Fibroblast of lung (primary cell): Measurements from ENCODE around the gene PTCH2. TPM values are rescaled to one million over a fixed set of nuclear protein-coding genes. Genes with fewer than 3 reads are reported as not detected.
"Not testable (repeated sequence)": the region's sequence is repeated elsewhere in the genome, so short reads cannot be mapped to it uniquely, and the experiment has no call there.

ENCODE experiments used
- DNase-seq, 2 donors: peaks; one replicate each; pipeline versions ENCODE4 v3.0.0 to v3.0.0-alpha.2; 2010; ENCODE audit warnings: low read depth in 2 of 2
- H2AFZ ChIP-seq: 2 replicates; pipeline ENCODE4 v1.5.1; 2012; ENCODE audit warnings: low read length, control low read depth, inconsistent platforms
- H3K27ac ChIP-seq: 2 replicates; pipeline ENCODE4 v1.5.1; 2011; ENCODE audit warnings: low read length, control low read depth; ENCODE audit not compliant: insufficient read depth
- H3K27me3 ChIP-seq: 2 replicates; pipeline ENCODE4 v1.5.1; 2011; ENCODE audit warnings: mild to moderate bottlenecking, low read length; ENCODE audit not compliant: control insufficient read depth, insufficient read depth
- H3K36me3 ChIP-seq: 2 replicates; pipeline ENCODE4 v1.5.1; 2011; ENCODE audit warnings: low read length; ENCODE audit not compliant: control insufficient read depth, insufficient read depth
- H3K4me1 ChIP-seq: 2 replicates; pipeline ENCODE4 v1.5.1; 2011; ENCODE audit warnings: low read length; ENCODE audit not compliant: control insufficient read depth, insufficient read depth; ENCODE audit errors: extremely low read depth
- H3K4me2 ChIP-seq: 2 replicates; pipeline ENCODE4 v1.5.1; 2011; ENCODE audit warnings: low read length, control low read depth; ENCODE audit not compliant: insufficient read depth; ENCODE audit errors: extremely low read depth
- H3K4me3 ChIP-seq, 4 experiments: fragments of 200-600 bp in 1 of 4; sonication (generic) in 1 of 4; replicated peaks in 1 of 4; 2 replicates each; pipeline ENCODE4 v1.5.1; 2011 to 2016; ENCODE audit warnings: low read length in 4 of 4, low read depth in 3 of 4, mild to moderate bottlenecking in 3 of 4, control low read depth in 2 of 4, inconsistent platforms in 1 of 4, mixed read lengths in 1 of 4; ENCODE audit not compliant: insufficient read depth in 1 of 4; ENCODE audit errors: control extremely low read depth in 1 of 4
- H3K79me2 ChIP-seq: 2 replicates; pipeline ENCODE4 v1.5.1; 2012; ENCODE audit warnings: mild to moderate bottlenecking, low read length, inconsistent platforms; ENCODE audit not compliant: control insufficient read depth, insufficient read depth
- H3K9ac ChIP-seq: 2 replicates; pipeline ENCODE4 v1.5.1; 2011; ENCODE audit warnings: mild to moderate bottlenecking, low read length, control low read depth; ENCODE audit not compliant: insufficient read depth
- H3K9me3 ChIP-seq: 2 replicates; pipeline ENCODE4 v1.5.1; 2012; ENCODE audit warnings: low read depth, low read length; ENCODE audit not compliant: control insufficient read depth, insufficient read depth
- H4K20me1 ChIP-seq: 2 replicates; pipeline ENCODE4 v1.5.1; 2011; ENCODE audit warnings: low read length; ENCODE audit not compliant: control insufficient read depth, insufficient read depth; ENCODE audit errors: extremely low read depth
- EZH2 ChIP-seq: IDR thresholded peaks from 2 replicates; pipeline ENCODE4 v1.5.1; 2012; ENCODE audit warnings: low read length, control low read depth, mild to moderate bottlenecking; ENCODE audit errors: missing control alignments
- polyA plus RNA-seq, 2 donors: library from polyadenylated mRNA; depleted of rRNA in 1 of 2; stranded (reverse) in 1 of 2; unstranded in 1 of 2; fragments of >200 nt; gene quantifications; 2 replicates each; pipeline ENCODE4 v1.2.1, GENCODE V29; 2011 to 2012; ENCODE audit warnings: missing spikeins in 1 of 2
- total RNA-seq: library from RNA; depleted of rRNA; stranded (reverse); fragments of >200 nt; gene quantifications from 2 replicates; pipeline ENCODE4 v1.2.1, GENCODE V29; 2014
- TF ChIP-seq, protein P1 (sequence below), 2 donors: IDR thresholded peaks in 1 of 2; conservative IDR thresholded peaks in 1 of 2; 1 replicate in 1 of 2; 2 replicates in 1 of 2; pipeline ENCODE4 v1.5.1; 2011 to 2012; ENCODE audit warnings: low read length in 2 of 2, control low read depth in 1 of 2, inconsistent platforms in 1 of 2, low read depth in 1 of 2, mild to moderate bottlenecking in 1 of 2

Gene PTCH2
- total and polyA plus RNA-seq, 2 donors (not counting 1 experiment from before 2014, with no cell fraction given): 0.15 to 0.50 TPM

- peaks cover 16% of the 10 kb centered on the region for H3K36me3 ChIP-seq
- H3K27ac ChIP-seq: peak overlapping the region; percentile 82
- H3K4me3 ChIP-seq: peak overlapping the region in 2 of 4 experiments; percentile 6 to 14
- no peak overlapping the region for H2AFZ ChIP-seq
- no peak for DNase-seq
- H3K79me2 ChIP-seq: peaks cover 22% of the 10 kb centered on the region
- no peak overlapping the region for H3K9ac ChIP-seq
- no peaks in the 10 kb centered on the region for H4K20me1 ChIP-seq
- H3K27me3 ChIP-seq: no peaks in the 10 kb centered on the region
- H3K4me1 ChIP-seq: peaks cover 57% of the 10 kb centered on the region
- TF ChIP-seq, protein P1, sequence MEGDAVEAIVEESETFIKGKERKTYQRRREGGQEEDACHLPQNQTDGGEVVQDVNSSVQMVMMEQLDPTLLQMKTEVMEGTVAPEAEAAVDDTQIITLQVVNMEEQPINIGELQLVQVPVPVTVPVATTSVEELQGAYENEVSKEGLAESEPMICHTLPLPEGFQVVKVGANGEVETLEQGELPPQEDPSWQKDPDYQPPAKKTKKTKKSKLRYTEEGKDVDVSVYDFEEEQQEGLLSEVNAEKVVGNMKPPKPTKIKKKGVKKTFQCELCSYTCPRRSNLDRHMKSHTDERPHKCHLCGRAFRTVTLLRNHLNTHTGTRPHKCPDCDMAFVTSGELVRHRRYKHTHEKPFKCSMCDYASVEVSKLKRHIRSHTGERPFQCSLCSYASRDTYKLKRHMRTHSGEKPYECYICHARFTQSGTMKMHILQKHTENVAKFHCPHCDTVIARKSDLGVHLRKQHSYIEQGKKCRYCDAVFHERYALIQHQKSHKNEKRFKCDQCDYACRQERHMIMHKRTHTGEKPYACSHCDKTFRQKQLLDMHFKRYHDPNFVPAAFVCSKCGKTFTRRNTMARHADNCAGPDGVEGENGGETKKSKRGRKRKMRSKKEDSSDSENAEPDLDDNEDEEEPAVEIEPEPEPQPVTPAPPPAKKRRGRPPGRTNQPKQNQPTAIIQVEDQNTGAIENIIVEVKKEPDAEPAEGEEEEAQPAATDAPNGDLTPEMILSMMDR (conservative IDR thresholded peaks at IDR 0.05 in 1 of 2, IDR thresholded peaks at IDR 0.05 in 1 of 2; ENCODE audit: low read depth in 1 of 2, low read length in 2 of 2): no peak
- no peak for TF ChIP-seq EZH2
- H3K9me3 ChIP-seq: no peaks in the 10 kb centered on the region
- H3K4me2 ChIP-seq: peak overlapping the region; percentile 61
These were observed 31.8 kb downstream of the PTCH2 start for GRCh38 chr1:44811234-44811633.

- H3K4me2 ChIP-seq, DNase-seq: not testable (repeated sequence)
- H3K4me3 ChIP-seq: peak overlapping the region in 1 of 4 experiments; percentile 64
These were observed 32.3 kb downstream of the PTCH2 start for GRCh38 chr1:44810762-44811105.

GRCh38 chr1:44810101-44810761, 32.8 kb downstream of the PTCH2 start:
- Histone ChIP-seq H3K27ac (peak overlapping the region; percentile 100), H3K4me3 (peak overlapping the region in 2 of 4 experiments; percentile 51 to 64), H3K79me2 (peaks cover 25% of the 10 kb centered on the region), H3K27me3 (no peaks in the 10 kb centered on the region), H3K9ac (no peak overlapping the region), H3K9me3 (no peaks in the 10 kb centered on the region), H2AFZ (no peak overlapping the region), H3K4me2 (peak overlapping the region; percentile 93), H3K36me3 (peaks cover 25% of the 10 kb centered on the region), H3K4me1 (peaks cover 63% of the 10 kb centered on the region), H4K20me1 (no peaks in the 10 kb centered on the region)
- peak in 1 of 2 donors; percentile 38 for DNase-seq
- TF ChIP-seq EZH2: no peak
- TF ChIP-seq, protein P1 (conservative IDR thresholded peaks at IDR 0.05 in 1 of 2, IDR thresholded peaks at IDR 0.05 in 1 of 2; ENCODE audit: low read depth in 1 of 2, low read length in 2 of 2): no peak

More at GRCh38 chr1:44810762-44811105, 32.3 kb downstream of the PTCH2 start:
- H3K9ac ChIP-seq, H4K20me1 ChIP-seq, H3K27me3 ChIP-seq, H3K9me3 ChIP-seq, H2AFZ ChIP-seq: not testable (repeated sequence)
- H3K27ac ChIP-seq: peak overlapping the region; percentile 100
- H3K79me2 ChIP-seq: peaks cover 22% of the 10 kb centered on the region
- peaks cover 21% of the 10 kb centered on the region for H3K36me3 ChIP-seq
- H3K4me1 ChIP-seq: peaks cover 62% of the 10 kb centered on the region
